Endothelial cell of hepatic sinusoid (primary cell): ENCODE measurements around the gene GULP1.
"Not testable (repeated sequence)": the region's sequence is repeated elsewhere in the genome, so short reads cannot be mapped to it uniquely, and the experiment has no call there.

Source experiments
- in situ Hi-C: cut with HindIII; loops from 2 replicates; pipeline ENCODE4 v1.10.0; 2017; ENCODE audit warnings: low sequenced_read_pairs

The GULP1 gene

DNA sequence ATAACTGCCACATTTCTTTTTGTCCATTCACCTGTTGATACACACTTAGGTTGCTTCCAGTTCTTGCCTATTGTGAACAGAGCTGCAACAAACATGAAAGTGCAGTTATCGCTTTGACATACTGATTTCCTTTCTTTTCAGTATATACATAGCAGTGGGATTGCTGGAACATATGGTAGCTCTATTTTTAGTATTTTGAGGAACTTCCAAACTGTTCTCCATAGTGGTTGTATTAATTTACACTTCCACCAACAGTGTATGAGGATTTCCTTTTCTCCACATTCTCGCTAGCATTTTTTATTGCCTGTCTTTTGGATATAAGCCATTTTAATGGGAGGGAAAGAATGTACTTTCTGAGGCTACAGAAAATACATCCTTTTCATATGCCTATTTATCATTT lies 167.4 kb downstream of the GULP1 start:
- in situ Hi-C loops: no loop called here

DNA sequence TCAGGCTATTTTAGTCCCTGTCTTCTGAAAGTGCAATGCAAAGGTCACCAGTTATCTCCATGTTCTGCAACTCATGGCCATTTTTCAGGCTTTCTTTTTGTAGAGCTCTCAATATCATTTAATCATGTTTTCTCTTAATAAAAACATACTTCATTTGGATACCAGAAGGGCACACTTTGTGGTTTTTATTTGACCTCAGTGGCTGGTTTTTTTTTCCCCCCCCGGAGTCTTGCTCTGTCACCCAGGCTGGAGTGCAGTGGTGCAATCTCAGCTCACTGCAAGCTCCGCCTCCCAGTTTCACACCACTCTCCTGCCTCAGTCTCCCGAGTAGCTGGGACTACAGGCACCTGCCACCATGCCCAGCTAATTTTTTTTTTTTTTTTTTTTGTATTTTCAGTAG lies 174.4 kb downstream of the GULP1 start:
- in situ Hi-C loops: not testable (repeated sequence)

DNA sequence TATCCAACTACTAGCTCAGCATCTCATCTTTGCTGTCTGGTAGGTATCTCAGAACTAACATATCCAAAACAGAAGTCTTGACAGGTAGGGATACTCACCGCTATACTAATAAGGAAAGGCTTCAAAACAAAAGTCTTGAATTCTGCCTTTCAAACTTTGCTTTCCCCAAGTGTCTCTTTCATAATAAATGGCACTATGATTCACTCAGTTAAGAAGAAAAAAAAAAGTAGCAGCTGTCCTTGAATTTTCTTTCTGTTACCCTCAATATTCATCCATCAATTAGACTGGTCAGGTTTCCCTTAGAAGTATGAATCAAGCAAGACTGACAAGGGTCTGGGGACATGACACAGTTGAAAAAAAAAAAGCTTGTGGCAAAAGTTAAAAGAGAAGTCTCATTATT lies 175.1 kb downstream of the GULP1 start:
- in situ Hi-C loops: no loop called here

DNA sequence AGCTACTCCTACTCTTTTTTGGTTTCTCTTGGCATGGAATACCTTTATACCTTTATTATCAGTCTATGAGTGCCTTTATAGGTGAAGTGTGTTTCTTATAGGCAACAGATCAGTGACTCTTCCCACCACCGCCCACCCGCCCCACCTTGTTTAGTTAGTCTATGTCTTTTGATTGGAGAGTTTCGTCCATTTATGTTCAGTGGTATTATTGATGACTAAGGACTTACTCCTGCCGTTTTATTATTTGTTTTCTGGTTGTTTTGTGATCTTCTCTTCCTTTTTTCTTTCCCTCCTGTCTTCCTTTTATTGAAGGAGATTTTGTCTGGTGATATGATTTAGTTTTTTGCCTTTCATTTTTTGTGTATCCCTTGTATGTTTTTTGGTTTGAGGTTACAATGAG lies 179.5 kb downstream of the GULP1 start:
- in situ Hi-C loops: no loop called here

DNA sequence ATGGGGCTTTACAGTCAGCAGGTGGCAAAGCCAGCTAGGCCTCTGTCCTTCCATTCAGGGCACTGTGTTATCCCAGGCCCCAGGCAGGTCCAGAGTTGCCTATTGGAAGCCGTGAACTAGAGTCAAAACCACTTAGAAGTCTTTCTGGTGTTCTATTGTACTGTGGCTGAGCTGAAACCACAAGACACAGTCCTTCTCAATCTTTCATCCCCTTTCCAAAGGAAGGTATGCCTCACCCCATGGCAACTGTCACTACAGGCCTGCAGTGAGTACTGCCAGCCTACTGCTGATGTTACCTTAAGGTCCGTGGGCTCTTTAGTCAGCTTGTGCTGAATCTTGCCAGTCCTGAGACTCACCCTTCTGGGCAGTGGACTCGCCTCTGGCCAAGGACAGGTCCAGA lies 181.6 kb downstream of the GULP1 start:
- in situ Hi-C loops: no loop called here

DNA sequence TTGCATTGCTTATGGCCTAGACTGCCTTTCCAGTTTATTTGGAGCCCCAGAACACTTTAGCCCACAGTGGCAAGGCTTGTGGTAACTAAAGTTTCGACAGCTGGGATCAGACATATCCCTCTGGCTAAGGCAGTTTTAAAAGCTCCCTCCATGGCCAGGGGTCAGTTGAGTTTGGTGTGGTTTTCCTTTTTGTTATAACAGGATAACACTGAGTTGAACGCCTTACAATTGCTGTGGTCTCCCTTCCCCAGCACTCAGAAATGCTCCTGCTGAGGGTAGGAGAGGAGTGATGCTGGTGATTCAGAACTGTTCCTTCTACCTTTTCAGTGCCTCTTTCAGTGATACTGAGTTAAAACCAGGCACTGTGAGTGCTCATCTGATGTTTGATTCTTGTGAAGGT lies 182.6 kb downstream of the GULP1 start:
- in situ Hi-C loops: no loop called here

DNA sequence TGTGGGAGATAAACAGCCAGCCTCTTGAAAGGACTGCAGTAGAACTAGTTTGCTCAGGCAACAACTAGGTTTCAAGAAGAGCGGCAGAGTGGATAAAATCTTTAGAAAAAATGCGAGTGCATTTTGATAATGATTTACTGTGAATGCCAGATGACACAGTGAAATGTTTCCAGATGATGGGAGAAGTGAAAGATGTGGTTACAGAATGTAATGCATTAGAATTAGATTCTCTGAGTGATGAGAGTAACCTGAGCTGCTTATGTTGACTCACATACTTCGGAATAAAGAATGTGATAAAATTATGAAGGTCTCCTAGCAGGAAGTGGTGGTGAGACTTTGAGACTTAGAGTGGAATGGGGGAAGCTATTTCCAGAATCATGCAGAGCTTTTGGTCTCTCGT lies 184.3 kb downstream of the GULP1 start:
- in situ Hi-C loops: no loop called here

DNA sequence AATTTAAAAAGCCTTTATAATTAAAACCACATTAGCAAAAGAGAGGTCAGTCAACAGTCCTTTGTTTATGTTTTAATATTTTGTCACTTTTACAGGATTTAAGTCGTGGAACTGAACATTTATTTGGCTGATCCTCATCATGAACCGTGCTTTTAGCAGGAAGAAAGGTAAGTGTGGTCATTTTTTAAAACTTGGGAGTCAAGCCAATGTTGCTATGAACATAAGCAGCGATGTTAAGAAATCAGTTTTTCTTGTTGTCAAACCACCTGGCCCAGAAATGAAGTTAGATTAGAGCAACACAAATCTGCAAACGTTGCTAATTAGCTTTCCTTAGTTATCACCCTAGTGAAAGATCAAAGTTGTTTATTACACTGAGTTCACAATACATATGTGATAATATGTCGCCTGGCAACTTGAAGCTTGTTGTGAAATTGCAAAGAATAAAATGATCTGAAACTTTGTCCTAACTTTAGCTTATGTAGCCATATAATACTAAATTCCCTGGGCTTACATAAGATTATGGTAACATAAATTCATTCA lies 186.0 kb downstream of the GULP1 start:
- in situ Hi-C loops: no loop called here

DNA sequence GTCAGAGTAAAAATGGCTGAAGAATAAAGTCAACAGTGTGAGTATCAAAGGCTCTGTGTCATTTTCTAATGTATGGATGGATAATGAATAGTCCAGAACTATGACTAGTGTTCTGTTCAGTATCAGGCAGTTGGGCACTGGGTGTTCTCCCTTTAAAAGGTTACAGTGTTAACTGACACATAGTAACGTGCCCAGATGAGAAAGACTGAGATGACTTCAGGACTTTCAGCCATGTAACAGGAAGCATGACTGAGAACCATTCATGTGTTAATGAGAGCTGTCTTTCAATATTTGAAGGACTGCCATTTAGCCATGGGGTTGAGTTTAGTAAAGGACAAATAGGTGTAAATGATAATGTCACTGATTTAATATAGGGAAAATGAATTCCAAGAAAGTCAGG lies 187.1 kb downstream of the GULP1 start:
- in situ Hi-C loops: no loop called here

DNA sequence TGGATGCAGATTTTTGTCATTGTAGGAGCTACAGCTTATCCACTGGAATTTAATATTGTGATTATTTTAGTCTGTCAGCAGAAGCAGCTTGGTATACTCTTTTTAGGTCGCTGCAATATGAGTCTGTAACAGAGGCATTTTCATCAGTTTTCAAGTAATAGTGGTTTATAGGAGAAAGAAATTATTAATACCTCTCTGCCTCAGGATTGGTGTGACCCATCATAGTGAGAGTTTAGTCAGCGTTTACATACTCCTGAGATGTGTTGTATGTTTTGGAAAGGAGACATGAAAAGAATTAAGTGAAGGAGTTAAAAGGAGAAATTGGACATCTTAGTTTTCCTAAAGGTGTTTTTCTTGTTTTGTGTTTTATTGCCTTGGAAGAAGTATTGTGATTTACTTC lies 189.8 kb downstream of the GULP1 start:
- in situ Hi-C loops: no loop called here

DNA sequence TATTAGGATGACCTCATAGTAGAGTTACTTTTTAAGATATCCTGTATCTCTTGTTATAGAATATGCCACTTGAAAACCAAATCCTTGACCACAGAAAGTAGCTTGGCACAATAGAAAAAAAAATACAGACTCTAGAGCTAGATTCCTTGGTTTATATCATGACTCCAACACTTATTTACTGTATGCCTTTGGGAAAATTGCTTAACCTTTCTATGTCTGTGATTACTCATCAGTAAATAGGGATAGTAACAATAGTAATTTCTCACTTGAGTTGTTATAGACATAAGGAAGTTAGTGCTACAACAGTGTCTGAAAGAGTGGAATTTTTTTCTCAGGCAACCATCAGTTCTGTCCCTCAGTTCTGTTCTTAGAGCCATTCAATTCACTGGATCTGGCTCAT lies 193.8 kb downstream of the GULP1 start:
- in situ Hi-C loops: no loop called here

DNA sequence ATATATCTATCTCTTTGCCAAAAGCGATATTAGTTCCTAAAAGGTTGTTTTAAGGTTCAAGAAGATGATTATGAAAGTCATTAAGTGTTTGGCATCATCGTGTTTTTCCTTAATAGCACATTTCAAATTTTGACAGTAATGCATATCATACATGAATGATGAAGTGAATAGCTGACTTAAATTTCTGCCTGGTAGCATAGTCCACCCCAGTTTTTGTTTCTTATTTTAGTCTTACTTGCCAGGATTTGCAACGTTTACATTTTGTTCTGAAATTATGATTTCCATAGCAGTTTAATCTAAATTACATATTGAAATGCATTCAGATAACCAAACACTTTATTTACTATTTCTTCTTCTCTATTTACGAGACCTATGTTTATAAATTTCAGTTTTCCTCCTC lies 201.1 kb downstream of the GULP1 start:
- in situ Hi-C loops: no loop called here

DNA sequence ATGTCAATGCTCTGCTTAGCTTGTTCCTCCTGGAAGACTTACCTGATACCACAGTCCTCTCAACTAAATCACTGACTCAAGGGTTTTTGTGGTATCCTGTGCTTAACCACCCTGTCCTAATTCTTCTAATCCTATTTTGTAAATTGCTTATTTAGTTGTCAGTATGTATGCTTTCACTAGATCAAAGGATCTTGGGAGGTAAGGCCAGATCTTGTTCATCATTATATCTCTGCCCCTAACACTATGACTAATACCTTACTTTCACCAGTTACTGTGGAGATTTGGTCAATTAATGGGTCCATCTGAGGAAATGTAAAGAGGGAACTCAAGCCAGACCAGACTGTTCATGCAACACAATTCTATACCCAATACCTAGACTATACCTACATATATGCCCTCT lies 203.2 kb downstream of the GULP1 start:
- in situ Hi-C loops: no loop called here

DNA sequence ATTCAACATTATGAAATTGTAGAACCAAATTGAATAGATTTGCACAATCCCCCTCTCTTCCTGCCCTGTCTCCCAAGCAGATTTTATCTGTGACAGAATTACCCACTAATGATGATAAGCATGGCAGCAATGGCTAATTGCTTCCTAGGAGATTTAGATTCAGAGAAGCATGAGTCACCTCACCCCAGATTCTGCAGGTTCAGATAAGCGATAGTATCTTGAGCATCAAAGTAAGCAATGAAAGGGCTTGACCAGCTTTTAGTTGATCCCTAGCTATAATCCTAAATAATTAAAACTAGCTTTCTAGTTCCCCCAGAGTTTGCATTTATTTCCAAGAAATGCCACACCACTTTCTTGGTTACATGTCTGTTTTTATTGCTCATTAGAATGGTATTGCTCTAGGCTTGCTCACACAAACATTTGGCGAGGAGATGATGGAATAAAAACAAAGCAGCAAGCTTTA lies 204.3 kb downstream of the GULP1 start:
- in situ Hi-C loops: no loop called here

DNA sequence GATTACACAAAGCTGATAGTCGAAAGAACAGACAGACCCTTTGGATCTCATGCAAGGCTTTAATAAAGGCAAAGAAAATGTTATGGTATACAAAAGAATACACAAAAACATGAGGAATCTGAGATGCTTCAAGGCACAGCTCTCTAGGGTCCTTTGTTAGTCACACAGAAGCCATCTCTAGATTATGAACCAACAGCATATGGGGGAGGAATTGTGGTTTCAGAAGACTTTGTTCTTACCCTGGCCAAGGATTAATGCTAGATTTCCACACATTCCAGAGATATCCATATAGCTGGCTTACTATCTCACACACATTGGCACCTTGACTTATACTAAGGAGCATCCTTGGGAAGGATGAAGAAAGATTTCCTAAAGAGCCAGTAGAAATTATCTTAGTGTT lies 206.1 kb downstream of the GULP1 start:
- in situ Hi-C loops: no loop called here

DNA sequence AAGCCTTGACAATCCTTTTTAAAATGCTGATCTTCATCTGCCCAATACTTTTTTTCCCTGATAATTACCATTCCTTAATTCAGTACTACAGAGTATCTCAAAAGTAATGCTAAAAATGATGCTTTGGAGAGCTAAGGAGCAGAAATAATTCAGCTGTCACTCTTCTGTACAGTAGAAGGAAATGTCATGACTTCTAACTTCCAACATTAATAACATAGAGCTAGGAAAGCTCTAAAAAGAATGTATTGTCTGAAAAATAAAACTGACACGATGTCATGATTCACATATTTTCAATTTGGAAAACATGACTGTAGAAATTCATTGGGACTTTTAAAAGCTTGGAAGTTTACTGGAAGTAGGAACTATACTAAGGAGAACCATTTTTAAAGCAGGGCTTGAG lies 212.3 kb downstream of the GULP1 start:
- in situ Hi-C loops: no loop called here

DNA sequence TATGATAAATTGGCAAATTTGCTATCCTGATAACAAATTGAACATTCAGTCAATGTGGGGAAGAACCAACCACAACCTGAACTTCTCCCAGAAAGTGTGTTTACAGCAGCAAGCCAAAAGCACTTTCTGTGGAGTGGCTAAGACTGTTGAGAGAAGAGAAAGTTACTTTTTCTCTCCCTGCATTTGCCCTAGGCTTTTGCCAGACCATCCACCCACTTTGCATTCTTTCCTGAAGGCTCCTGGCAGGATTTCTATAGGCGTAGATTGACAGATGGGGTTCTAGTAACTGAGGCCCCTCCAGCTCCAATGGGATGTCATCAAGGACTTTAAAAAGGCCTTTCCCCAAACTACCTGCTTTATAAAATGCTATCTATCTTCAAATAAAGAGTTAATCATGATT lies 215.2 kb downstream of the GULP1 start:
- in situ Hi-C loops: no loop called here

DNA sequence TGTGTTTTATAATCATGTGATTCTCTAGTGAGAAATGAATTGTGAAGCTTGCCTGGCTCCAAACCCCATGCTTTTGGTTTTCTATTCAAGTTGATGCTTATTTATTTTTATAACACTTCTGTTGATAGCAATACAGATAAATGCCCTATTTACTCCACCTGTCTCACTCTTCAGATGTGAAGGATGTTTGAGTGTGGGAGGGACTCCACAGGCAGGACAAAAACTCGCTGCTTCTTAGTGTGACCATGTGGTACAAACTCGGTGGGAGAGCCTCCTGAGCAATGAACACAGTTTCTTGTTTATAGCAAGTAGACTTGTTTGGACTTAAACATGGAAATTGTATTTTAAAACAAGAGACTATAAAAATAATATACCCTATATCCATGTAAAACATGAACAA lies 219.7 kb downstream of the GULP1 start:
- in situ Hi-C loops: no loop called here

DNA sequence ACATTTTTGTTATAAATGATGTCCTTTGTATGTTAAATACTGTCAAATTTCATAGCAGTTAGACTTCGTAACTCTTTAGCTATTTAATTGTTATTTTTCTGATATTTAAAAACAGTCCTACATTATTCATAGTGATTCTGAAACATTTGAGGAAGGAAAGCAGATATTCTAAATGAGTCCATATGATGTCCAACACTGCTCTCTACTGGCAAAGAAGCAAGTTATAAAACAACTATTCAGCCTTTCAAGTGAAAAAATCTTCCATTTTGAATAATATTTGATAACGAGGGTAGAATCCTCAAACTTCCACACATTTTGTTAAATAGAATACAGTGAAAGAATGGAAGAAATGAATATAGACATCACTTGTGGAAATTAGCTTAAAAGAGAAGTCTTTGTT lies 220.8 kb downstream of the GULP1 start:
- in situ Hi-C loops: no loop called here

DNA sequence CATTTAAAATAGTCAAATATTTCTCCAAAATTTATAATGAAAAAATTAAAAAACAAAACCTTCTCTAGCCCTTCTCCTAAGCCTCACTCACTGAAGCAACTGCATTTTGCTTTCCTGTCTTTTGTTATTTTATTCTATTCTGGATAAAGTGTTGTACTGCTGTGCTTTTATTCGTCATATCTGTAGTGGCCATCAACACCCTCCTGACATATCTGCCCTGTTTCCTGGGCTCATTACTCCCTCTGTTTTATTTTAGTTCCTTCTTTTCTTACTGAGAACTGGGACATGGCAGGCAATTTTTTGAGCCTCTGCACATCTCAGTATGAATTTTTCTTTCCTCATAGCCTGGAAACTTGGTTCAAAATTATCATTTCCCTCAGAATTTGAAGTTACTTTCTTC lies 224.2 kb downstream of the GULP1 start:
- in situ Hi-C loops: no loop called here

DNA sequence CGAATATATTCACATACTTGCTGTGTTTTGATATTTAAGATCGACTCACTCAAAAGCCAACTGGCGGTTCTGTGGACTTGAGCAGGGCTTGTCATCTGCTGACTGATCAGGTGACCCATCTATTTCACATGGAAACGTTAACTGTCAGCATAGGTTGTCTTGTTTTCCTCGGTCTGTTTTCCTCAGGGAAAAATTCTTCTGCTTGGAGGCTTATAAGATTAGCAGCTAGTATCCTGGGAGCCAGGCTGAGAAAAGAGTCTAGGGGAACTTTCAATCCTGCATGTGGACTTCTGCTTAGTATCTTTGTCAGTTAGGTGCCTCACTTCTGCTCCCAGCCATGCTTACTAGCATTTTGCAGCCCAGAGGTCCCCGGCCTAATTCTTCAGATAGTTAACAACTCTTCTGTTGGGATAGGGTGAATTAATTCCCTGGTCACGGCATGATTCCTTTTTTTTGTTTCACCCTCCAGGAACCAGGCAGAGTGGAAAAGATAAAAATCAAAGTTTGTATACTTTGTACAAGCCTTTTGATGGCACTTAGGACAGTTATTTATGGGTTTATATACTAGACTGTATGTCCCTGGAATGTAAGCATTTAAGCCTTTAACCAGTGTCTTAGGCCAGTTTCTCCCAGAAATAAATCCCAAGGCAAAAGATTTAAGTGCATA lies 226.0 kb downstream of the GULP1 start:
- in situ Hi-C loops: no loop called here

DNA sequence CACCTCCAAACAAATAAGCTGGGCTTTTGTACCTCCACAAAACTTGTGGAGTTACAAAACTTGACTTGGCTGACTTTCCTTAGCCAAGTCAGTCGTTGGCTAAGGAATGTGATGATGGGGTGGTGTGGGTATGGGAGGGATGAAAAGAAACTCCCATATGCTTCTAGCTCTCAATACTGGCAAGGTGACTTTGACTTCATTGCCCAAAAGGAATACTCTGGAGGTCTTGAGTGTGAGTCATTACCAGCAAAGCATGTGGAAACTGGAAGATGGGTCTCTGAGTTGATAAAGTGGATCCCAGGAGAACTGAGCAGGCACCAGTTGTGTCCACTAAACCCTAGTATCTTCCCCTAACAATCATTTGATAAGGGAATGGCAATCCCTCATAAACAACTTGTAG lies 226.7 kb downstream of the GULP1 start:
- in situ Hi-C loops: no loop called here

DNA sequence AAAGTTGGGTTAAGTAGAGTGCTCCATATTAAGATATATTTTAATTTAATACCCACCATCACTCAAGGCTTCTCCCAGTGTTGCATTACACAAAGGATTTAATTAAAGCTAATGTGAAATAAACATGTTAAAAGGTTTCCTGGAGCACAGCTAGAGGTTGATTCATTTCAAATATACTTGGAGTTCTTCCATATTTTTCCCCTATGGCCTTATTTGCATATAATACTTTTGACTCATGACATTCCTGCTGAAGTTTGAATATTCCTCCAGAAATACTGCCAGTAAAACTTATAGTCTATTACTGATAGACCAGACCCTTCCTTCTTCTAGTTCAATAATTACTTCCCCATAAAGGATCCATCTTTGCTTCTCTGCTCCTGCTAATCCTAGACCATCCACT lies 227.5 kb downstream of the GULP1 start:
- in situ Hi-C loops: no loop called here
